Liver (tissue), 3 donors: Measurements from ENCODE around the gene WDFY3.

Source experiments
- EGR1 ChIP-seq, 2 donors: IDR thresholded peaks; 2 replicates each; pipeline ENCODE4 v1.6.1; 2016 to 2018; ENCODE audit warnings: antibody characterized with exemption in 2 of 2, low read depth in 2 of 2
- FOXA1 ChIP-seq: IDR thresholded peaks from 2 replicates; pipeline ENCODE4 v1.6.1; 2016; ENCODE audit warnings: antibody characterized with exemption
- JUND ChIP-seq, 2 donors: IDR thresholded peaks; 2 replicates each; pipeline ENCODE4 v1.6.1; 2016; ENCODE audit warnings: antibody characterized with exemption in 2 of 2
- TAF1 ChIP-seq: conservative IDR thresholded peaks from 2 replicates; pipeline ENCODE4 v1.6.1; 2016; ENCODE audit warnings: antibody characterized with exemption, mild to moderate bottlenecking
- YY1 ChIP-seq: IDR thresholded peaks from 2 replicates; pipeline ENCODE4 v1.6.1; 2016; ENCODE audit warnings: antibody characterized with exemption, mild to moderate bottlenecking
- TF ChIP-seq, protein P1 (sequence below): fragments of 150-350 bp; IDR thresholded peaks from 2 replicates; pipeline ENCODE4 v1.5.1; 2017; ENCODE audit warnings: improper control_type of control experiment, low read depth, low read length; ENCODE audit not compliant: missing input control
- TF ChIP-seq, protein P2 (sequence below): IDR thresholded peaks from 2 replicates; pipeline ENCODE4 v1.6.1; 2016; ENCODE audit warnings: antibody characterized with exemption
- TF ChIP-seq, protein P3 (sequence below): IDR thresholded peaks from 2 replicates; pipeline ENCODE4 v1.6.1; 2016; ENCODE audit warnings: antibody characterized with exemption
- TF ChIP-seq, protein P4 (sequence below): IDR thresholded peaks from 2 replicates; pipeline ENCODE4 v1.6.1; 2016; ENCODE audit warnings: antibody characterized with exemption, mild to moderate bottlenecking
- donor health status: healthy.
- donor health status: healthy.

DNA sequence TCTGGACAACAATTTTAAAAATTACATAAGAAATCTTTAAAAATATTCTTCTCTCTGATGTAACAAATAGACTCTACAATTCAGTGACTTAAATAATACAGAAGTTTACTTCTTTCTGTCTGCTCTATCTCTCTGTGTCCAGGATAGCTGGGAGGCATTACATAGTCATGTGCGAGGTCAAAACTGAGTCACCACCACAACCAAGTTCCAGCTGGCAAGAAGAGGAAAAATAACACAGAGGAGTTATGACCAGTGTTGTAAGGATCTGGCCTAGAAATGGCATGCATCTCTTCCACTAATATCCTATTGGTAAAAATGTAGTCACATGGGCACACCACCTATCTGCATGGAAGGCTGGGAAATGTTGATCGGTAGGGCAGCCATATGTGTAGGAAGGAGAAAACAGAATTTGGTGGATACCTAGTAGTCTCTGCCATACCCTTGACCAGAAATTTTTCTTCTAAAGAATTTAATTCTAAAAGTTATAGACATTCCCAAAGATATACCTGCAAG, 39.4 kb upstream of the WDFY3 start:
- TF ChIP-seq YY1 (no peak), FOXA1 (no peak), TAF1 (no peak), JUND (IDR thresholded peaks at IDR 0.05) (no peak), EGR1 (IDR thresholded peaks at IDR 0.05; ENCODE audit: low read depth in 2 of 2) (no peak)
- TF ChIP-seq, protein P1, sequence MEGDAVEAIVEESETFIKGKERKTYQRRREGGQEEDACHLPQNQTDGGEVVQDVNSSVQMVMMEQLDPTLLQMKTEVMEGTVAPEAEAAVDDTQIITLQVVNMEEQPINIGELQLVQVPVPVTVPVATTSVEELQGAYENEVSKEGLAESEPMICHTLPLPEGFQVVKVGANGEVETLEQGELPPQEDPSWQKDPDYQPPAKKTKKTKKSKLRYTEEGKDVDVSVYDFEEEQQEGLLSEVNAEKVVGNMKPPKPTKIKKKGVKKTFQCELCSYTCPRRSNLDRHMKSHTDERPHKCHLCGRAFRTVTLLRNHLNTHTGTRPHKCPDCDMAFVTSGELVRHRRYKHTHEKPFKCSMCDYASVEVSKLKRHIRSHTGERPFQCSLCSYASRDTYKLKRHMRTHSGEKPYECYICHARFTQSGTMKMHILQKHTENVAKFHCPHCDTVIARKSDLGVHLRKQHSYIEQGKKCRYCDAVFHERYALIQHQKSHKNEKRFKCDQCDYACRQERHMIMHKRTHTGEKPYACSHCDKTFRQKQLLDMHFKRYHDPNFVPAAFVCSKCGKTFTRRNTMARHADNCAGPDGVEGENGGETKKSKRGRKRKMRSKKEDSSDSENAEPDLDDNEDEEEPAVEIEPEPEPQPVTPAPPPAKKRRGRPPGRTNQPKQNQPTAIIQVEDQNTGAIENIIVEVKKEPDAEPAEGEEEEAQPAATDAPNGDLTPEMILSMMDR = no peak
- TF ChIP-seq, protein P2, sequence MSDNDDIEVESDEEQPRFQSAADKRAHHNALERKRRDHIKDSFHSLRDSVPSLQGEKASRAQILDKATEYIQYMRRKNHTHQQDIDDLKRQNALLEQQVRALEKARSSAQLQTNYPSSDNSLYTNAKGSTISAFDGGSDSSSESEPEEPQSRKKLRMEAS = no peak
- TF ChIP-seq, protein P3, sequence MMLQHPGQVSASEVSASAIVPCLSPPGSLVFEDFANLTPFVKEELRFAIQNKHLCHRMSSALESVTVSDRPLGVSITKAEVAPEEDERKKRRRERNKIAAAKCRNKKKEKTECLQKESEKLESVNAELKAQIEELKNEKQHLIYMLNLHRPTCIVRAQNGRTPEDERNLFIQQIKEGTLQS = no peak
- TF ChIP-seq, protein P4, sequence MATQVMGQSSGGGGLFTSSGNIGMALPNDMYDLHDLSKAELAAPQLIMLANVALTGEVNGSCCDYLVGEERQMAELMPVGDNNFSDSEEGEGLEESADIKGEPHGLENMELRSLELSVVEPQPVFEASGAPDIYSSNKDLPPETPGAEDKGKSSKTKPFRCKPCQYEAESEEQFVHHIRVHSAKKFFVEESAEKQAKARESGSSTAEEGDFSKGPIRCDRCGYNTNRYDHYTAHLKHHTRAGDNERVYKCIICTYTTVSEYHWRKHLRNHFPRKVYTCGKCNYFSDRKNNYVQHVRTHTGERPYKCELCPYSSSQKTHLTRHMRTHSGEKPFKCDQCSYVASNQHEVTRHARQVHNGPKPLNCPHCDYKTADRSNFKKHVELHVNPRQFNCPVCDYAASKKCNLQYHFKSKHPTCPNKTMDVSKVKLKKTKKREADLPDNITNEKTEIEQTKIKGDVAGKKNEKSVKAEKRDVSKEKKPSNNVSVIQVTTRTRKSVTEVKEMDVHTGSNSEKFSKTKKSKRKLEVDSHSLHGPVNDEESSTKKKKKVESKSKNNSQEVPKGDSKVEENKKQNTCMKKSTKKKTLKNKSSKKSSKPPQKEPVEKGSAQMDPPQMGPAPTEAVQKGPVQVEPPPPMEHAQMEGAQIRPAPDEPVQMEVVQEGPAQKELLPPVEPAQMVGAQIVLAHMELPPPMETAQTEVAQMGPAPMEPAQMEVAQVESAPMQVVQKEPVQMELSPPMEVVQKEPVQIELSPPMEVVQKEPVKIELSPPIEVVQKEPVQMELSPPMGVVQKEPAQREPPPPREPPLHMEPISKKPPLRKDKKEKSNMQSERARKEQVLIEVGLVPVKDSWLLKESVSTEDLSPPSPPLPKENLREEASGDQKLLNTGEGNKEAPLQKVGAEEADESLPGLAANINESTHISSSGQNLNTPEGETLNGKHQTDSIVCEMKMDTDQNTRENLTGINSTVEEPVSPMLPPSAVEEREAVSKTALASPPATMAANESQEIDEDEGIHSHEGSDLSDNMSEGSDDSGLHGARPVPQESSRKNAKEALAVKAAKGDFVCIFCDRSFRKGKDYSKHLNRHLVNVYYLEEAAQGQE = no peak
